Endothelial cell of umbilical vein (primary cell): ENCODE measurements around the gene TRIP11. TPM values are rescaled to one million over a fixed set of nuclear protein-coding genes. Genes with fewer than 3 reads are reported as not detected.

Experiments used
- BruUV-seq: library from RNA; stranded (reverse); fragments of 400-500 nt; replicated peaks from 2 replicates; lab custom pipeline; 2021; lab: Mats Ljungman, UMichigan
- CTCF ChIA-PET: fragments of 300-600, 350-600 bp; sonication (Branson Sonifier 250); formaldehyde crosslinking; loops from one replicate; lab custom pipeline; 2021; ENCODE audit warnings: antibody characterized with exemption, inconsistent platforms; lab: Charles Lee
- POLR2A ChIA-PET: fragments of 300-600, 350-600 bp; sonication (Branson Sonifier 250); formaldehyde crosslinking; loops from one replicate; lab custom pipeline; 2021; ENCODE audit warnings: antibody characterized with exemption, inconsistent platforms; lab: Charles Lee
- DNase-seq: peaks from one replicate; pipeline ENCODE4 v3.0.0-alpha.2; 2011; ENCODE audit warnings: low read depth, low spot score
- FAIRE-seq: peaks from 2 replicates; lab custom pipeline; 2011; peaks lifted over from hg19 to GRCh38; lab: Jason Lieb, UNC
- H2AFZ ChIP-seq: 2 replicates; pipeline ENCODE4 v1.6.0; 2012; ENCODE audit warnings: low read depth, low read length, control low read depth, inconsistent platforms
- H3K27ac ChIP-seq: 2 replicates; pipeline ENCODE4 v1.5.1; 2011; ENCODE audit warnings: low read depth, mild to moderate bottlenecking, control low read depth, low read length, moderate library complexity; ENCODE audit not compliant: insufficient read depth
- H3K27me3 ChIP-seq, 2 experiments: 2 replicates each; pipeline versions ENCODE4 v1.6.0 to v1.6.1; 2011; ENCODE audit warnings: low read length in 2 of 2, mixed read lengths in 1 of 2; ENCODE audit not compliant: control insufficient read depth in 2 of 2, insufficient read depth in 2 of 2
- H3K36me3 ChIP-seq, 2 experiments: 2 replicates in 1 of 2; 3 replicates in 1 of 2; pipeline ENCODE4 v1.5.1; 2011; ENCODE audit warnings: low read length in 2 of 2, mild to moderate bottlenecking in 1 of 2, moderate library complexity in 1 of 2; ENCODE audit not compliant: control insufficient read depth in 2 of 2, insufficient read depth in 2 of 2; ENCODE audit errors: extremely low read depth in 1 of 2
- H3K4me1 ChIP-seq: 3 replicates; pipeline ENCODE4 v1.5.1; 2011; ENCODE audit warnings: mild to moderate bottlenecking, low read length; ENCODE audit not compliant: control insufficient read depth, insufficient read depth; ENCODE audit errors: extremely low read depth
- H3K4me2 ChIP-seq: 2 replicates; pipeline ENCODE4 v1.6.1; 2011; ENCODE audit warnings: low read length, control low read depth, mixed read lengths; ENCODE audit not compliant: insufficient read depth
- H3K4me3 ChIP-seq, 3 experiments: fragments of 200-600 bp in 1 of 3; sonication (generic), shearing (Covaris generic) in 1 of 3; replicated peaks in 1 of 3; 2 replicates each; pipeline ENCODE4 v1.5.1; 2011 to 2016; ENCODE audit warnings: control low read depth in 3 of 3, low read length in 3 of 3, mild to moderate bottlenecking in 2 of 3, inconsistent platforms in 1 of 3, low read depth in 1 of 3, moderate library complexity in 1 of 3; ENCODE audit not compliant: insufficient read depth in 1 of 3
- H3K79me2 ChIP-seq: 2 replicates; pipeline ENCODE4 v1.6.0; 2012; ENCODE audit warnings: low read length, inconsistent platforms; ENCODE audit not compliant: control insufficient read depth, insufficient read depth
- H3K9ac ChIP-seq: replicated peaks from 2 replicates; pipeline ENCODE3; 2011; ENCODE audit warnings: low read length, control low read depth; ENCODE audit not compliant: insufficient read depth; ENCODE audit errors: extremely low read depth
- H3K9me1 ChIP-seq: replicated peaks from 3 replicates; pipeline ENCODE4 v1.6.0; 2011; ENCODE audit warnings: mild to moderate bottlenecking, low read length; ENCODE audit not compliant: control insufficient read depth, insufficient read depth; ENCODE audit errors: extremely low read depth
- H3K9me3 ChIP-seq: replicated peaks from 2 replicates; pipeline ENCODE4 v1.5.1; 2012; ENCODE audit warnings: low read length, inconsistent platforms; ENCODE audit not compliant: control insufficient read depth, insufficient read depth
- H4K20me1 ChIP-seq: replicated peaks from 2 replicates; pipeline ENCODE3; 2011; ENCODE audit warnings: mild to moderate bottlenecking, low read length; ENCODE audit not compliant: control insufficient read depth, insufficient read depth; ENCODE audit errors: extremely low read depth
- EZH2 ChIP-seq: IDR thresholded peaks from 2 replicates; pipeline ENCODE4 v1.6.1; 2012; ENCODE audit warnings: borderline replicate concordance, low read depth, mild to moderate bottlenecking, moderate library complexity, low read length, inconsistent platforms; ENCODE audit not compliant: severe bottlenecking
- FOS ChIP-seq: IDR thresholded peaks from 2 replicates; pipeline ENCODE4 v1.6.1; 2011; ENCODE audit warnings: mild to moderate bottlenecking, low read length, moderate library complexity, borderline replicate concordance; ENCODE audit not compliant: insufficient read depth
- GATA2 ChIP-seq: IDR thresholded peaks from 2 replicates; pipeline ENCODE4 v1.7.0; 2011; ENCODE audit warnings: low read depth, mild to moderate bottlenecking, moderate library complexity, mixed read lengths, low read length; ENCODE audit not compliant: insufficient read length, insufficient read depth
- JUN ChIP-seq: IDR thresholded peaks from 2 replicates; pipeline ENCODE4 v1.6.1; 2011; ENCODE audit warnings: borderline replicate concordance, low read depth; ENCODE audit not compliant: insufficient read length, insufficient read depth
- MYC ChIP-seq: IDR thresholded peaks from one replicate; pipeline ENCODE4 v1.6.1; 2011; ENCODE audit warnings: mild to moderate bottlenecking, low read depth, low read length
- POLR2A ChIP-seq: IDR thresholded peaks from 2 replicates; pipeline ENCODE4 v1.6.1; 2012; ENCODE audit warnings: low read depth, mild to moderate bottlenecking, control low read depth, low read length
- POLR2AphosphoS5 ChIP-seq: IDR thresholded peaks from 2 replicates; pipeline ENCODE4 v1.6.1; 2012; ENCODE audit warnings: low read depth, mild to moderate bottlenecking, control low read depth, low read length, moderate library complexity; ENCODE audit not compliant: insufficient read depth
- dilution Hi-C: fragments of 300-500 bp; cut with MboI; formaldehyde crosslinking; loops from one replicate; pipeline ENCODE4 v1.15.0; 2019; ENCODE audit warnings: low sequenced_read_pairs; ENCODE audit not compliant: extremely low pct_ligation_motif_present
- intact Hi-C: fragments of 100-400 bp; cut with micrococcal nuclease; formaldehyde crosslinking; loops from one replicate; pipeline ENCODE4 v1.10.0; 2022
- polyA plus RNA-seq, 4 experiments: library from polyadenylated mRNA; depleted of rRNA in 3 of 4; stranded (reverse) in 3 of 4; unstranded in 1 of 4; fragments of >200 nt; gene quantifications; 2 replicates each; pipeline versions ENCODE4 v1.2.1 to v1.2.3, GENCODE V29; 2011 to 2012; ENCODE audit warnings: missing spikeins in 1 of 4
- total RNA-seq: library from RNA; stranded (reverse); gene quantifications from 2 replicates; pipeline ENCODE4 v1.2.3, GENCODE V29; 2021
- TF ChIP-seq, protein P1 (sequence below), 2 donors: IDR thresholded peaks; 1 replicate in 1 of 2; 2 replicates in 1 of 2; pipeline ENCODE4 v1.5.1; 2011; ENCODE audit warnings: low read length in 2 of 2, mild to moderate bottlenecking in 2 of 2, moderate library complexity in 2 of 2, control low read depth in 1 of 2, inconsistent platforms in 1 of 2, low read depth in 1 of 2; ENCODE audit not compliant: insufficient read depth in 1 of 2; ENCODE audit errors: extremely low read depth in 1 of 2
- TF ChIP-seq, protein P2 (sequence below): IDR thresholded peaks from 2 replicates; pipeline ENCODE4 v1.6.1; 2011; ENCODE audit not compliant: insufficient read depth, insufficient read length

TRIP11 gene
- total and polyA plus RNA-seq, 2 donors (not counting 3 experiments of a cell fraction or from before 2014, with no cell fraction given): 7.0 to 58.0 TPM

DNA sequence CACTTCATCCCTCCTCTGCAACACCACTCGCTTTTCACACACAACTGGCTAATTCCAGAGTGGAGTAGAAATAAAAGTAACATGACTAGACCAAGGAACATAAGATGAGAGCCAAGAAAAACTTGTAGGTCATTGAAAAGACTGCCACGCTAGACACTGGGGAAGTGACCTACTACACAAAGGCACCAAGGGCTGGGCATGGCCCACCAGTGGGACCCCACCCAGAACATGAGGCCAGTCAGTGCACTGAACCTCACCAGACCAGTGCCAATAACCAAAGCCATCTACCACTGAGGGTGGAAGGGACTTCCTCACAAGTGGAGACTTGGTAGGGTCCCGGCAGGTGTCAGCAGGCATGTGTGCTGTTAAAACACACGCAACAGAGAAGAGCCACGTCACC lies 112.1 kb downstream of the TRIP11 start:
- no peaks in the 10 kb centered on the region for H3K79me2 ChIP-seq
- H3K4me2 ChIP-seq: no peak overlapping the region
- POLR2A ChIA-PET: no interaction called here
- intact Hi-C loops: no loop called here
- FAIRE-seq: no peak
- dilution Hi-C loops: no loop called here
- H4K20me1 ChIP-seq: no peaks in the 10 kb centered on the region
- no peaks in the 10 kb centered on the region for H3K9me1 ChIP-seq
- CTCF ChIA-PET: no interaction called here
- H3K4me1 ChIP-seq: no peaks in the 10 kb centered on the region
- no TSS peak for BruUV-seq
- TF ChIP-seq EZH2: no peak
- no peak for TF ChIP-seq FOS
- no peak for TF ChIP-seq MYC
- TF ChIP-seq GATA2: no peak
- TF ChIP-seq, protein P1, sequence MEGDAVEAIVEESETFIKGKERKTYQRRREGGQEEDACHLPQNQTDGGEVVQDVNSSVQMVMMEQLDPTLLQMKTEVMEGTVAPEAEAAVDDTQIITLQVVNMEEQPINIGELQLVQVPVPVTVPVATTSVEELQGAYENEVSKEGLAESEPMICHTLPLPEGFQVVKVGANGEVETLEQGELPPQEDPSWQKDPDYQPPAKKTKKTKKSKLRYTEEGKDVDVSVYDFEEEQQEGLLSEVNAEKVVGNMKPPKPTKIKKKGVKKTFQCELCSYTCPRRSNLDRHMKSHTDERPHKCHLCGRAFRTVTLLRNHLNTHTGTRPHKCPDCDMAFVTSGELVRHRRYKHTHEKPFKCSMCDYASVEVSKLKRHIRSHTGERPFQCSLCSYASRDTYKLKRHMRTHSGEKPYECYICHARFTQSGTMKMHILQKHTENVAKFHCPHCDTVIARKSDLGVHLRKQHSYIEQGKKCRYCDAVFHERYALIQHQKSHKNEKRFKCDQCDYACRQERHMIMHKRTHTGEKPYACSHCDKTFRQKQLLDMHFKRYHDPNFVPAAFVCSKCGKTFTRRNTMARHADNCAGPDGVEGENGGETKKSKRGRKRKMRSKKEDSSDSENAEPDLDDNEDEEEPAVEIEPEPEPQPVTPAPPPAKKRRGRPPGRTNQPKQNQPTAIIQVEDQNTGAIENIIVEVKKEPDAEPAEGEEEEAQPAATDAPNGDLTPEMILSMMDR (IDR thresholded peaks at IDR 0.05; ENCODE audit: extremely low read depth in 1 of 2, insufficient read depth in 1 of 2, low read depth in 1 of 2, low read length in 2 of 2): no peak
- TF ChIP-seq JUN: no peak
- DNase-seq: no peak
- H3K27ac ChIP-seq: no peak overlapping the region
- no peak overlapping the region for H3K9ac ChIP-seq
- H3K27me3 ChIP-seq: no peaks in the 10 kb centered on the region
- H3K9me3 ChIP-seq: no peaks in the 10 kb centered on the region
- no peak overlapping the region for H3K4me3 ChIP-seq
- no peaks in the 10 kb centered on the region for H3K36me3 ChIP-seq
- H2AFZ ChIP-seq: no peak overlapping the region

DNA sequence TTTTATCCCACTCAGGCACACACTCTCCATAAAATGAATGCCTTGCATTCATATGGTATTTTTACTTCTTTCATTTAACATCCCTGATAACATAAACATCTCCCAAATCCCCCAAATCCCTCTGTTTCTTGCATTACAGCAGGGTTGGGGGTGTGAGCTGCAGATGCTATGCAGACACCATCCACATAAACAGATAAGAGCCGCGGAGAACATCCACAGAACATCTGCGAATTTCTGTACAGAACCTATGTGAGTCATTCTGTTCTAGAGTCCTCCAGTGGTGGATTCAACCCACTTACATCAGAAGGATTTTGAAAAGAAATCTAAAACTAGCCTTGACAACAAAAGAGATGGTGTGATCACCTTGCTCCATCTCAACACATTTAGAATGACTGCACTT lies 112.7 kb downstream of the TRIP11 start:
- TF ChIP-seq EZH2 (no peak), GATA2 (no peak), JUN (no peak), MYC (no peak), POLR2AphosphoS5 (no peak), FOS (no peak), POLR2A (no peak)
- TF ChIP-seq, protein P1 (IDR thresholded peaks at IDR 0.05; ENCODE audit: extremely low read depth in 1 of 2, insufficient read depth in 1 of 2, low read depth in 1 of 2, low read length in 2 of 2): no peak
- TF ChIP-seq, protein P2, sequence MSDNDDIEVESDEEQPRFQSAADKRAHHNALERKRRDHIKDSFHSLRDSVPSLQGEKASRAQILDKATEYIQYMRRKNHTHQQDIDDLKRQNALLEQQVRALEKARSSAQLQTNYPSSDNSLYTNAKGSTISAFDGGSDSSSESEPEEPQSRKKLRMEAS: no peak
- Histone ChIP-seq H3K27ac (no peak overlapping the region), H3K4me2 (no peak overlapping the region), H4K20me1 (no peaks in the 10 kb centered on the region), H3K36me3 (no peaks in the 10 kb centered on the region), H2AFZ (no peak overlapping the region), H3K4me3 (no peak overlapping the region), H3K9me1 (no peaks in the 10 kb centered on the region), H3K79me2 (no peaks in the 10 kb centered on the region), H3K4me1 (no peaks in the 10 kb centered on the region), H3K9me3 (no peaks in the 10 kb centered on the region), H3K9ac (no peak overlapping the region), H3K27me3 (no peaks in the 10 kb centered on the region)
- no TSS peak for BruUV-seq
- CTCF ChIA-PET: no interaction called here
- POLR2A ChIA-PET: no interaction called here
- intact Hi-C loops (no loop called here), dilution Hi-C loops (no loop called here)
- DNase-seq: no peak
- no peak for FAIRE-seq
